SK-N-SH (cell line): ENCODE data around the gene DHX35. TPM values are rescaled to one million over a fixed set of nuclear protein-coding genes. Genes with fewer than 3 reads are reported as not detected.
A peak's percentile ranks its signal among the peaks of the same experiment; 100 is the strongest.

Experiments
- CTCF ChIA-PET: fragments of 300-600, 350-600 bp; formaldehyde crosslinking; extraction: SDS; loops from one replicate; lab custom pipeline; 2021; lab: Yijun Ruan, JAX
- POLR2A ChIA-PET: fragments of 350-600 bp; sonication (Branson Sonifier 250); formaldehyde crosslinking; extraction: SDS; loops from one replicate; lab custom pipeline; 2020; ENCODE audit warnings: antibody characterized with exemption, inconsistent platforms; lab: Yijun Ruan, JAX
- DNase-seq: peaks from one replicate; pipeline ENCODE4 v3.0.0; 2012
- H2AFZ ChIP-seq: fragments of 200-600 bp; sonication (generic); 2 replicates; pipeline ENCODE4 v1.8.1; 2016; ENCODE audit warnings: antibody characterized with exemption, mild to moderate bottlenecking, low read depth
- H3F3A ChIP-seq: fragments of 200-600 bp; sonication (generic); replicated peaks from 2 replicates; pipeline ENCODE3; 2016; ENCODE audit warnings: antibody characterized with exemption, mild to moderate bottlenecking; ENCODE audit not compliant: insufficient read depth
- H3K27ac ChIP-seq, 2 experiments: fragments of 200-500 bp in 1 of 2; fragments of 200-600 bp in 1 of 2; sonication (Bioruptor generic) in 1 of 2; sonication (generic), shearing (Covaris generic) in 1 of 2; 2 replicates each; pipeline versions ENCODE4 v1.5.1 to v1.6.1; 2014 to 2016; ENCODE audit warnings: low read depth in 2 of 2, inconsistent platforms in 1 of 2, low read length in 1 of 2, mild to moderate bottlenecking in 1 of 2, mixed read lengths in 1 of 2
- H3K27me3 ChIP-seq: fragments of 200-600 bp; sonication (generic), shearing (Covaris generic); 2 replicates; pipeline ENCODE4 v1.6.1; 2016; ENCODE audit warnings: mixed run types; ENCODE audit not compliant: insufficient read depth
- H3K36me3 ChIP-seq, 2 experiments: fragments of 200-500 bp in 1 of 2; fragments of 200-600 bp in 1 of 2; sonication (Bioruptor generic) in 1 of 2; sonication (generic) in 1 of 2; replicated peaks in 1 of 2; 2 replicates each; pipeline versions ENCODE3 to v1.5.1; 2014 to 2016; ENCODE audit warnings: low read length in 1 of 2, mild to moderate bottlenecking in 1 of 2; ENCODE audit not compliant: insufficient read depth in 2 of 2, control insufficient read depth in 1 of 2
- H3K4me1 ChIP-seq, 2 experiments: fragments of 200-500 bp in 1 of 2; fragments of 200-600 bp in 1 of 2; sonication (Bioruptor generic) in 1 of 2; sonication (generic), shearing (Covaris generic) in 1 of 2; 2 replicates each; pipeline versions ENCODE4 v1.5.1 to v1.6.1; 2014 to 2016; ENCODE audit warnings: low read depth in 1 of 2, low read length in 1 of 2, mixed run types in 1 of 2; ENCODE audit not compliant: insufficient read depth in 2 of 2, control insufficient read depth in 1 of 2
- H3K4me2 ChIP-seq: fragments of 200-600 bp; sonication (generic), shearing (Covaris generic); 2 replicates; pipeline ENCODE4 v1.6.1; 2017; ENCODE audit warnings: mixed run types
- H3K4me3 ChIP-seq, 2 experiments: fragments of 200-500 bp in 1 of 2; fragments of 200-600 bp in 1 of 2; sonication (Bioruptor generic) in 1 of 2; sonication (generic), shearing (Covaris generic) in 1 of 2; 2 replicates each; pipeline versions ENCODE4 v1.5.1 to v1.8.1; 2014 to 2016; ENCODE audit warnings: low read depth in 2 of 2, inconsistent platforms in 1 of 2, low read length in 1 of 2, mild to moderate bottlenecking in 1 of 2, mixed read lengths in 1 of 2, moderate library complexity in 1 of 2
- H3K79me2 ChIP-seq: fragments of 200-600 bp; sonication (generic); 2 replicates; pipeline ENCODE4 v1.8.1; 2017; ENCODE audit warnings: mild to moderate bottlenecking; ENCODE audit not compliant: insufficient read depth
- H3K9ac ChIP-seq: fragments of 200-600 bp; sonication (generic); 2 replicates; pipeline ENCODE4 v1.6.1; 2017; ENCODE audit warnings: mixed run types
- H3K9me2 ChIP-seq: fragments of 200-600 bp; sonication (generic); 2 replicates; pipeline ENCODE4 v1.6.1; 2017; ENCODE audit warnings: mixed run types
- H3K9me3 ChIP-seq: fragments of 200-600 bp; sonication (generic); 2 replicates; pipeline ENCODE4 v1.6.1; 2017; ENCODE audit warnings: mixed run types, mild to moderate bottlenecking, moderate library complexity
- H4K20me1 ChIP-seq: fragments of 200-600 bp; sonication (generic); 2 replicates; pipeline ENCODE4 v1.6.1; 2017; ENCODE audit warnings: mild to moderate bottlenecking, mixed run types; ENCODE audit not compliant: insufficient read depth
- FOXJ3 ChIP-seq: sonication (generic); formaldehyde crosslinking; IDR thresholded peaks from 2 replicates; pipeline ENCODE4 v1.5.1; 2020; ENCODE audit warnings: mild to moderate bottlenecking, missing genetic modification reagents
- IRF3 ChIP-seq: fragments of 150-350 bp; IDR thresholded peaks from 2 replicates; pipeline ENCODE4 v1.6.1; 2016; ENCODE audit warnings: mild to moderate bottlenecking, low read depth, low read length
- JUND ChIP-seq: IDR thresholded peaks from 2 replicates; pipeline ENCODE4 v1.4.0; 2012
- PBX3 ChIP-seq: IDR thresholded peaks from 2 replicates; pipeline ENCODE4; 2012
- RAD21 ChIP-seq: IDR thresholded peaks from 2 replicates; pipeline ENCODE4 v1.6.1; 2012; ENCODE audit warnings: mild to moderate bottlenecking, low read length
- SIN3A ChIP-seq: IDR thresholded peaks from 2 replicates; pipeline ENCODE4 v1.6.1; 2012; ENCODE audit warnings: low read depth, mild to moderate bottlenecking, low read length, moderate library complexity, borderline replicate concordance
- SMC3 ChIP-seq: IDR thresholded peaks from 2 replicates; pipeline ENCODE4 v1.6.1; 2012; ENCODE audit warnings: low read depth, low read length, improper control_type of control experiment
- TAF1 ChIP-seq: IDR thresholded peaks from 2 replicates; pipeline ENCODE4 v1.6.1; 2012; ENCODE audit warnings: low read depth, mild to moderate bottlenecking, low read length, moderate library complexity, borderline replicate concordance
- USF1 ChIP-seq: IDR thresholded peaks from 2 replicates; pipeline ENCODE4 v1.4.0; 2012; ENCODE audit warnings: low read depth, borderline replicate concordance
- YY1 ChIP-seq: IDR thresholded peaks from 2 replicates; pipeline ENCODE4 v1.4.0; 2012; ENCODE audit warnings: low read depth, mild to moderate bottlenecking
- WGBS: methylation state at CpG from one replicate; pipeline ENCODE4 v1.1.6; 2017; ENCODE audit warnings: low lambda C conversion rate; 5-methylcytosine and 5-hydroxymethylcytosine counted together
- polyA plus RNA-seq, 3 experiments: library from polyadenylated mRNA; depleted of rRNA; stranded (reverse); fragments of >200 nt; gene quantifications; 2 replicates each; pipeline ENCODE4 v1.2.3, GENCODE V29; 2012
- TF ChIP-seq, protein P1 (sequence below): fragments of 150-350 bp; IDR thresholded peaks from 2 replicates; pipeline ENCODE4 v1.6.1; 2017; ENCODE audit warnings: antibody characterized with exemption, low read length, low read depth, borderline replicate concordance
- TF ChIP-seq, protein P2 (sequence below): IDR thresholded peaks from 2 replicates; pipeline ENCODE4 v1.6.1; 2012; ENCODE audit warnings: mild to moderate bottlenecking, low read depth, low read length, moderate library complexity

DHX35 gene
- polyA plus RNA-seq, 1 of the 3 experiments (the other 2 are of a cell fraction): 17.1 TPM

DNA sequence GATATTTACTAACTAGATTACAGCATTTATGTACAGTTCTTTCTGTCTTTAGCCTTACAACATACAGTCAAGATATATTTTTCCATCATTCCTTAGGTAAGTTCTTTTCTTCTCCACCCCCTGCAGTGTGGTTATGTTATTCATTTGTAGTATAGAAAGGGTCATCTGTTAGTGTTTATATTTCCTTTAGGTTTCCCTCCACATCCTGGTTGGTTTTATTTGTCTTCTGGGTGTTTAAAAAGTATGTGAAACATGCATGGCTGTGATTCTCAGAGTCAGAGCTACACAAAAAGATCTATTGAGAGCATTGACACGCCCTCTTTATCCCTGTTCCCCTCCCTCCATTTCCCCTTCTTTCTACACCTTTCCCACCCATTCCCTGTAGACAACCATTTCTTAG is 20.1 kb downstream of the DHX35 start:
- CTCF ChIA-PET: no interaction called here

More for the DNA sequence above, 20.1 kb downstream of the DHX35 start:
- Histone ChIP-seq H3K79me2 (peaks cover 30% of the 10 kb centered on the region), H3K9me3 (no peaks in the 10 kb centered on the region), H3K27me3 (no peaks in the 10 kb centered on the region), H4K20me1 (peaks cover 4% of the 10 kb centered on the region), H3K9me2 (no peaks in the 10 kb centered on the region), H3K36me3 (peaks cover 6 to 21% of the 10 kb centered on the region in 2 experiments), H3K27ac (peak overlapping the region in 1 of 2 experiments; percentile 34; a peak in 1 of 4 replicates), H3K9ac (no peak overlapping the region), H3K4me3 (no peak overlapping the region), H3F3A (peaks cover 15% of the 10 kb centered on the region), H3K4me2 (no peak overlapping the region), H2AFZ (no peak overlapping the region), H3K4me1 (peaks cover 0 to 22% of the 10 kb centered on the region in 2 experiments)
- POLR2A ChIA-PET: no interaction called here
- 92% methylated on average over 1 of the region's 1 CpG for WGBS
- DNase-seq: no peak
- TF ChIP-seq IRF3 (no peak), PBX3 (no peak), SMC3 (no peak), TAF1 (no peak), FOXJ3 (CRISPR knock-in tag) (no peak), USF1 (no peak), YY1 (no peak), JUND (no peak), RAD21 (no peak), SIN3A (no peak)
- TF ChIP-seq, protein P1, sequence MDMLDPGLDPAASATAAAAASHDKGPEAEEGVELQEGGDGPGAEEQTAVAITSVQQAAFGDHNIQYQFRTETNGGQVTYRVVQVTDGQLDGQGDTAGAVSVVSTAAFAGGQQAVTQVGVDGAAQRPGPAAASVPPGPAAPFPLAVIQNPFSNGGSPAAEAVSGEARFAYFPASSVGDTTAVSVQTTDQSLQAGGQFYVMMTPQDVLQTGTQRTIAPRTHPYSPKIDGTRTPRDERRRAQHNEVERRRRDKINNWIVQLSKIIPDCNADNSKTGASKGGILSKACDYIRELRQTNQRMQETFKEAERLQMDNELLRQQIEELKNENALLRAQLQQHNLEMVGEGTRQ: no peak
- TF ChIP-seq, protein P2, sequence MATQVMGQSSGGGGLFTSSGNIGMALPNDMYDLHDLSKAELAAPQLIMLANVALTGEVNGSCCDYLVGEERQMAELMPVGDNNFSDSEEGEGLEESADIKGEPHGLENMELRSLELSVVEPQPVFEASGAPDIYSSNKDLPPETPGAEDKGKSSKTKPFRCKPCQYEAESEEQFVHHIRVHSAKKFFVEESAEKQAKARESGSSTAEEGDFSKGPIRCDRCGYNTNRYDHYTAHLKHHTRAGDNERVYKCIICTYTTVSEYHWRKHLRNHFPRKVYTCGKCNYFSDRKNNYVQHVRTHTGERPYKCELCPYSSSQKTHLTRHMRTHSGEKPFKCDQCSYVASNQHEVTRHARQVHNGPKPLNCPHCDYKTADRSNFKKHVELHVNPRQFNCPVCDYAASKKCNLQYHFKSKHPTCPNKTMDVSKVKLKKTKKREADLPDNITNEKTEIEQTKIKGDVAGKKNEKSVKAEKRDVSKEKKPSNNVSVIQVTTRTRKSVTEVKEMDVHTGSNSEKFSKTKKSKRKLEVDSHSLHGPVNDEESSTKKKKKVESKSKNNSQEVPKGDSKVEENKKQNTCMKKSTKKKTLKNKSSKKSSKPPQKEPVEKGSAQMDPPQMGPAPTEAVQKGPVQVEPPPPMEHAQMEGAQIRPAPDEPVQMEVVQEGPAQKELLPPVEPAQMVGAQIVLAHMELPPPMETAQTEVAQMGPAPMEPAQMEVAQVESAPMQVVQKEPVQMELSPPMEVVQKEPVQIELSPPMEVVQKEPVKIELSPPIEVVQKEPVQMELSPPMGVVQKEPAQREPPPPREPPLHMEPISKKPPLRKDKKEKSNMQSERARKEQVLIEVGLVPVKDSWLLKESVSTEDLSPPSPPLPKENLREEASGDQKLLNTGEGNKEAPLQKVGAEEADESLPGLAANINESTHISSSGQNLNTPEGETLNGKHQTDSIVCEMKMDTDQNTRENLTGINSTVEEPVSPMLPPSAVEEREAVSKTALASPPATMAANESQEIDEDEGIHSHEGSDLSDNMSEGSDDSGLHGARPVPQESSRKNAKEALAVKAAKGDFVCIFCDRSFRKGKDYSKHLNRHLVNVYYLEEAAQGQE: no peak
